OCI-LY3 (cell line): ENCODE results near the gene HSF2BP.

Experiments used
- EZH2phosphoT487 ChIP-seq: fragments of 200-600 bp; shearing (Covaris generic); IDR thresholded peaks from 2 replicates; pipeline ENCODE4 v1.6.1; 2018; ENCODE audit warnings: antibody characterized with exemption, mixed run types, low read depth
- TF ChIP-seq, protein P1 (sequence below): fragments of 200-600, 300-600 bp; sonication (generic); IDR thresholded peaks from 2 replicates; pipeline ENCODE4 v1.5.1; 2014; ENCODE audit warnings: antibody characterized with exemption, low read length, low read depth

DNA sequence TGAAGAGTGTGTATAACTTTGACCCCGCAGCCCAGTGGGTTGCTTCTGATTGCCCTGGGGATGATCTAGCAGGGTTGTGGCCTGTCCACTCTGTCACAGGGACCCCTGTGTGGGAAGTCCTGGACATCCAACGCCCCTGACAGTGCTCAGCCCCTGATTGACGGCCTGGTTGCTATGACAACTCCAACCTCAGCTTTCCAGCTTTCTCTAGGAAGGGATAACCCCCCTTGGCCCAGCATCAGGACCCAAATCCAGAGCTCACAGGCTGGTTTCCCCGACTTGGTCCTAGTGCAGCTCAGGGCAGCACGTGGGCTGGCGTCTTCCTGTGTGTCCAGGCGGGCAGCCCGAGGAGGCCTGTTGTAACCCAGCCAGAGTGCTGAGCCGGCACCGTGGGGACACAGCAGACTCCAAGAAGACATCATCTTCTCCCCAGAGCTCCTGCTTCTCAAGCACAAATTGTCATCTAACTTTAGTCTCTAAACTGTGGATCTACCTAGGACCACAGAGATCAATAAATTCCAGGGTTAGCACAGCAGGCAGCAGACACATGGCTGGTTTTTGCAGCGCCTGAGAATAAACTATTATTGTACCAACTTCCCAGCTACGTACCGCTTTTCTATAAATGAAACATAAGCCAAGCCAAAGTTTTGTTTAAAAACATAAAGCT is 40.8 kb upstream of the HSF2BP start:
- TF ChIP-seq EZH2phosphoT487: no peak
- TF ChIP-seq, protein P1, sequence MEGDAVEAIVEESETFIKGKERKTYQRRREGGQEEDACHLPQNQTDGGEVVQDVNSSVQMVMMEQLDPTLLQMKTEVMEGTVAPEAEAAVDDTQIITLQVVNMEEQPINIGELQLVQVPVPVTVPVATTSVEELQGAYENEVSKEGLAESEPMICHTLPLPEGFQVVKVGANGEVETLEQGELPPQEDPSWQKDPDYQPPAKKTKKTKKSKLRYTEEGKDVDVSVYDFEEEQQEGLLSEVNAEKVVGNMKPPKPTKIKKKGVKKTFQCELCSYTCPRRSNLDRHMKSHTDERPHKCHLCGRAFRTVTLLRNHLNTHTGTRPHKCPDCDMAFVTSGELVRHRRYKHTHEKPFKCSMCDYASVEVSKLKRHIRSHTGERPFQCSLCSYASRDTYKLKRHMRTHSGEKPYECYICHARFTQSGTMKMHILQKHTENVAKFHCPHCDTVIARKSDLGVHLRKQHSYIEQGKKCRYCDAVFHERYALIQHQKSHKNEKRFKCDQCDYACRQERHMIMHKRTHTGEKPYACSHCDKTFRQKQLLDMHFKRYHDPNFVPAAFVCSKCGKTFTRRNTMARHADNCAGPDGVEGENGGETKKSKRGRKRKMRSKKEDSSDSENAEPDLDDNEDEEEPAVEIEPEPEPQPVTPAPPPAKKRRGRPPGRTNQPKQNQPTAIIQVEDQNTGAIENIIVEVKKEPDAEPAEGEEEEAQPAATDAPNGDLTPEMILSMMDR: no peak
